HCT116 (cell line): Measurements from ENCODE around the gene ZNF423. TPM values are rescaled to one million over a fixed set of nuclear protein-coding genes. Genes with fewer than 3 reads are reported as not detected.
"Not testable (repeated sequence)": the region's sequence is repeated elsewhere in the genome, so short reads cannot be mapped to it uniquely, and the experiment has no call there.

ENCODE experiments used
- ATAC-seq: fragments of 200-7000 bp; cut with Tn5 transposase; 2 replicates; pipeline ENCODE4 v1.9.1; 2020; ENCODE audit warnings: mild to moderate bottlenecking, moderate library complexity
- BruUV-seq: library from RNA; stranded (reverse); fragments of 400-500 nt; replicated peaks from 2 replicates; lab custom pipeline; 2021; lab: Mats Ljungman, UMichigan
- CTCF ChIA-PET: fragments of 300-600 bp; sonication (Branson Sonifier 250); formaldehyde crosslinking; loops from one replicate; lab custom pipeline; 2021; ENCODE audit warnings: antibody characterized with exemption; lab: Charles Lee
- POLR2A ChIA-PET: fragments of 300-600, 350-600 bp; sonication (Branson Sonifier 250); formaldehyde crosslinking; loops from one replicate; lab custom pipeline; 2021; ENCODE audit warnings: antibody characterized with exemption; lab: Charles Lee
- RAD21 ChIA-PET, 2 experiments: fragments of 300-600 bp; sonication (Branson Sonifier 250); formaldehyde crosslinking; loops; one replicate each; lab custom pipeline; 2023; ENCODE audit warnings: low total read pairs in 2 of 2; ENCODE audit not compliant: uncharacterized antibody in 2 of 2, unreplicated experiment in 2 of 2, low non-redundant PET in 1 of 2; lab: Charles Lee
- DNase-seq: peaks from one replicate; pipeline ENCODE4 v3.0.0-alpha.2; 2010; ENCODE audit warnings: low read depth, low spot score
- H2AFZ ChIP-seq: fragments of 200-600 bp; shearing (Covaris generic), sonication (generic); 2 replicates; pipeline ENCODE4 v1.6.1; 2017; ENCODE audit warnings: low read depth, mixed run types, mixed read lengths, antibody characterized with exemption, low read length; ENCODE audit not compliant: poor library complexity, severe bottlenecking
- H3K27ac ChIP-seq: 2 replicates; pipeline ENCODE4 v1.5.1; 2012; ENCODE audit warnings: low read depth, low read length
- H3K27me3 ChIP-seq: fragments of 200-600 bp; sonication (generic); 2 replicates; pipeline ENCODE4 v1.6.1; 2016; ENCODE audit warnings: mixed run types, low read length, mixed read lengths; ENCODE audit not compliant: insufficient read depth
- H3K36me3 ChIP-seq, 2 experiments: fragments of 200-500 bp in 1 of 2; fragments of 200-600 bp in 1 of 2; sonication (Bioruptor generic) in 1 of 2; sonication (generic) in 1 of 2; 2 replicates each; pipeline versions ENCODE4 v1.5.1 to v1.6.1; 2014 to 2016; ENCODE audit warnings: low read length in 2 of 2, inconsistent platforms in 1 of 2, mixed read lengths in 1 of 2, mixed run types in 1 of 2; ENCODE audit not compliant: insufficient read depth in 2 of 2, control insufficient read depth in 1 of 2
- H3K4me1 ChIP-seq, 2 experiments: fragments of 200-600 bp in 1 of 2; sonication (generic) in 1 of 2; 2 replicates each; pipeline versions ENCODE4 v1.5.1 to v1.6.1; 2012 to 2017; ENCODE audit warnings: low read length in 2 of 2, inconsistent platforms in 1 of 2, mild to moderate bottlenecking in 1 of 2, mixed read lengths in 1 of 2, mixed run types in 1 of 2, moderate library complexity in 1 of 2; ENCODE audit not compliant: insufficient read depth in 2 of 2, control insufficient read depth in 1 of 2
- H3K4me2 ChIP-seq: fragments of 200-600 bp; sonication (generic); 2 replicates; pipeline ENCODE4 v1.6.1; 2017; ENCODE audit warnings: mixed run types, low read length, mixed read lengths
- H3K4me3 ChIP-seq, 2 experiments: fragments of 200-600 bp in 1 of 2; sonication (generic) in 1 of 2; replicated peaks in 1 of 2; 2 replicates each; pipeline ENCODE4 v1.5.1; 2011 to 2016; ENCODE audit warnings: low read length in 2 of 2, control low read depth in 1 of 2, low read depth in 1 of 2, mild to moderate bottlenecking in 1 of 2, mixed read lengths in 1 of 2, mixed run types in 1 of 2
- H3K79me2 ChIP-seq: fragments of 200-600 bp; sonication (generic); 2 replicates; pipeline ENCODE4 v1.6.1; 2017; ENCODE audit warnings: mild to moderate bottlenecking, mixed run types, low read length, moderate library complexity, mixed read lengths; ENCODE audit not compliant: insufficient read depth
- H3K9ac ChIP-seq: fragments of 200-600 bp; sonication (generic); 2 replicates; pipeline ENCODE4 v1.6.1; 2016; ENCODE audit warnings: low read length, mixed read lengths
- H3K9me2 ChIP-seq: fragments of 200-600 bp; sonication (generic), shearing (Covaris generic); 2 replicates; pipeline ENCODE4 v1.6.1; 2017; ENCODE audit warnings: mixed run types, mild to moderate bottlenecking, moderate library complexity; ENCODE audit not compliant: insufficient read depth
- H3K9me3 ChIP-seq, 2 experiments: fragments of 200-500 bp in 1 of 2; fragments of 200-600 bp in 1 of 2; sonication (Bioruptor generic) in 1 of 2; sonication (generic) in 1 of 2; 2 replicates each; pipeline ENCODE4 v1.6.1; 2014 to 2017; ENCODE audit warnings: low read length in 2 of 2, mixed read lengths in 2 of 2, inconsistent platforms in 1 of 2, low read depth in 1 of 2, mild to moderate bottlenecking in 1 of 2, mixed run types in 1 of 2, moderate library complexity in 1 of 2; ENCODE audit not compliant: control insufficient read depth in 1 of 2, insufficient read depth in 1 of 2
- H4K20me1 ChIP-seq: fragments of 200-600 bp; sonication (generic), shearing (Covaris generic); 2 replicates; pipeline ENCODE4 v1.6.1; 2017; ENCODE audit warnings: mixed run types, mild to moderate bottlenecking, moderate library complexity; ENCODE audit not compliant: insufficient read depth
- ATF3 ChIP-seq: IDR thresholded peaks from 2 replicates; pipeline ENCODE4 v1.6.1; 2012
- CEBPB ChIP-seq: IDR thresholded peaks from 2 replicates; pipeline ENCODE4 v1.6.1; 2012; ENCODE audit warnings: low read depth
- EZH2 ChIP-seq: fragments of 200-600 bp; sonication (generic); IDR thresholded peaks from 2 replicates; pipeline ENCODE4 v1.6.1; 2017; ENCODE audit warnings: antibody characterized with exemption, mixed run types
- EZH2phosphoT487 ChIP-seq: fragments of 200-600 bp; IDR thresholded peaks from 2 replicates; pipeline ENCODE4 v1.6.1; 2018; ENCODE audit warnings: antibody characterized with exemption, borderline replicate concordance
- JUND ChIP-seq: IDR thresholded peaks from 2 replicates; pipeline ENCODE4 v1.6.1; 2012
- MAX ChIP-seq: IDR thresholded peaks from 2 replicates; pipeline ENCODE4 v1.6.1; 2012
- POLR2A ChIP-seq: IDR thresholded peaks from 2 replicates; pipeline ENCODE4 v1.7.0; 2011; ENCODE audit warnings: borderline replicate concordance; ENCODE audit not compliant: insufficient read depth, insufficient read length; ENCODE audit errors: extremely low read depth
- POLR2AphosphoS5 ChIP-seq: IDR thresholded peaks from 2 replicates; pipeline ENCODE4 v1.6.1; 2011; ENCODE audit warnings: mild to moderate bottlenecking, low read depth, low read length, moderate library complexity
- REST ChIP-seq: IDR thresholded peaks from 2 replicates; pipeline ENCODE4 v1.6.1; 2012; ENCODE audit warnings: low read depth
- SIN3A ChIP-seq: IDR thresholded peaks from 2 replicates; pipeline ENCODE4 v1.6.1; 2012; ENCODE audit warnings: low read depth
- TCF7L2 ChIP-seq: IDR thresholded peaks from 2 replicates; pipeline ENCODE4 v1.7.0; 2011; ENCODE audit warnings: borderline replicate concordance, inconsistent platforms; ENCODE audit not compliant: insufficient read depth, insufficient read length; ENCODE audit errors: extremely low read depth
- YY1 ChIP-seq: IDR thresholded peaks from 2 replicates; pipeline ENCODE4 v1.6.1; 2011; ENCODE audit warnings: low read length, low read depth, moderate library complexity, mild to moderate bottlenecking; ENCODE audit not compliant: insufficient replicate concordance; ENCODE audit errors: extremely low read depth
- ZNF274 ChIP-seq: fragments of 200-500 bp; sonication (Bioruptor generic); IDR thresholded peaks from 2 replicates; pipeline ENCODE4 v1.6.1; 2014; ENCODE audit warnings: mild to moderate bottlenecking, low read depth, low read length, inconsistent platforms
- intact Hi-C: fragments of 100-400 bp; cut with micrococcal nuclease; formaldehyde crosslinking; loops from 2 replicates; pipeline ENCODE4 v1.10.0; 2022
- total RNA-seq: library from RNA; stranded (reverse); gene quantifications from one replicate; pipeline ENCODE4 v1.2.1, GENCODE V29; 2021; ENCODE audit not compliant: unreplicated experiment
- TF ChIP-seq, protein P1 (sequence below), 3 experiments: fragments of 200-600 bp in 1 of 3; sonication (generic) in 1 of 3; IDR thresholded peaks in 2 of 3; conservative IDR thresholded peaks in 1 of 3; 2 replicates each; pipeline ENCODE4 v1.5.1; 2012 to 2017; ENCODE audit warnings: low read depth in 2 of 3, low read length in 2 of 3, antibody characterized with exemption in 1 of 3, borderline replicate concordance in 1 of 3, control low read depth in 1 of 3, mild to moderate bottlenecking in 1 of 3, mixed read lengths in 1 of 3, mixed run types in 1 of 3, moderate library complexity in 1 of 3; ENCODE audit not compliant: insufficient read depth in 1 of 3

Gene ZNF423
- total RNA-seq, 1 experiment from 2014 or later: 0.22 TPM

DNA sequence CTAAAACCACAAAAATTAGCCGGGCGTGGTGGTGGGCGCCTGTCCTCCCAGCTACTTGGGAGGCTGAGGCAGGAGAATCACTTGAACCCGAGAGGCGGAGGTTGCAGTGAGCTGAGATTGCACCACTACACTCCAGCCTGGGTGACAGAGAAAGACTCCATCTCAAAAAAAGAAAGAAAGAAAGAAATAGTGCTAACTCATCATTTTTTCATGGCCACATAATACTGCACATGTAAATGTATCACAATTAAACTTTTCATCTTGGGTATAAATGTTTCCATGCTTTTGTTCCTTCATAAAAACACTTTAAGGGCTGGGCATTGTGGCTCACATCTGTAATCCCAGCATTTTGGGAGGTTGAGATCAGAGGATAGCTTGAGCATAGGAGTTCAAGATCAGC, 15.9 kb upstream of the ZNF423 start:
- H3K9me2 ChIP-seq, H3K79me2 ChIP-seq, BruUV-seq, RAD21 ChIA-PET, H3K27ac ChIP-seq, H3K27me3 ChIP-seq, H3K9ac ChIP-seq, intact Hi-C loops, H3K9me3 ChIP-seq, H3K4me3 ChIP-seq, H3K36me3 ChIP-seq, H3K4me2 ChIP-seq, H3K4me1 ChIP-seq, DNase-seq, POLR2A ChIA-PET, H2AFZ ChIP-seq, ATAC-seq, H4K20me1 ChIP-seq: not testable (repeated sequence)
- CTCF ChIA-PET: interaction anchor here (1.4 kb wide), 1 partner anchor 14 kb away, joined by 6 read pairs; no protein-coding TSS in a partner anchor

- no peak overlapping the region for H3K4me3 ChIP-seq
- H3K79me2 ChIP-seq: no peaks in the 10 kb centered on the region
- BruUV-seq: no TSS peak
- DNase-seq (no peak), ATAC-seq (no peak)
- H4K20me1 ChIP-seq: no peaks in the 10 kb centered on the region
- H3K27ac ChIP-seq: no peak overlapping the region
- ChIA-PET CTCF (no interaction called here), RAD21 (no interaction called here), POLR2A (no interaction called here)
- no peaks in the 10 kb centered on the region for H3K9me3 ChIP-seq
- no peak overlapping the region for H3K9ac ChIP-seq
- intact Hi-C loops: no loop called here
- no peak overlapping the region for H3K4me2 ChIP-seq
- H3K9me2 ChIP-seq: no peaks in the 10 kb centered on the region
- H2AFZ ChIP-seq: no peak overlapping the region
- H3K36me3 ChIP-seq: no peaks in the 10 kb centered on the region
- no peaks in the 10 kb centered on the region for H3K4me1 ChIP-seq
- H3K27me3 ChIP-seq: no peaks in the 10 kb centered on the region; the same call in 1 of the 2 replicates
- TF ChIP-seq REST (no peak), ZNF274 (no peak), JUND (no peak), EZH2phosphoT487 (no peak), EZH2 (no peak), TCF7L2 (no peak), POLR2A (no peak), POLR2AphosphoS5 (no peak), MAX (no peak), ATF3 (no peak), CEBPB (no peak), SIN3A (no peak), YY1 (no peak)
- TF ChIP-seq, protein P1, sequence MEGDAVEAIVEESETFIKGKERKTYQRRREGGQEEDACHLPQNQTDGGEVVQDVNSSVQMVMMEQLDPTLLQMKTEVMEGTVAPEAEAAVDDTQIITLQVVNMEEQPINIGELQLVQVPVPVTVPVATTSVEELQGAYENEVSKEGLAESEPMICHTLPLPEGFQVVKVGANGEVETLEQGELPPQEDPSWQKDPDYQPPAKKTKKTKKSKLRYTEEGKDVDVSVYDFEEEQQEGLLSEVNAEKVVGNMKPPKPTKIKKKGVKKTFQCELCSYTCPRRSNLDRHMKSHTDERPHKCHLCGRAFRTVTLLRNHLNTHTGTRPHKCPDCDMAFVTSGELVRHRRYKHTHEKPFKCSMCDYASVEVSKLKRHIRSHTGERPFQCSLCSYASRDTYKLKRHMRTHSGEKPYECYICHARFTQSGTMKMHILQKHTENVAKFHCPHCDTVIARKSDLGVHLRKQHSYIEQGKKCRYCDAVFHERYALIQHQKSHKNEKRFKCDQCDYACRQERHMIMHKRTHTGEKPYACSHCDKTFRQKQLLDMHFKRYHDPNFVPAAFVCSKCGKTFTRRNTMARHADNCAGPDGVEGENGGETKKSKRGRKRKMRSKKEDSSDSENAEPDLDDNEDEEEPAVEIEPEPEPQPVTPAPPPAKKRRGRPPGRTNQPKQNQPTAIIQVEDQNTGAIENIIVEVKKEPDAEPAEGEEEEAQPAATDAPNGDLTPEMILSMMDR (IDR thresholded peaks at IDR 0.05 in 2 of 3, conservative IDR thresholded peaks at IDR 0.05 in 1 of 3; ENCODE audit: borderline replicate concordance in 1 of 3, insufficient read depth in 1 of 3, low read depth in 2 of 3, low read length in 2 of 3): no peak
Measured at GRCh38 chr16:49869731-49870130, 13.8 kb upstream of the ZNF423 start.
